GM19397 (cell line): ENCODE data around the gene CPXCR1.
"Not testable (repeated sequence)": the region's sequence is repeated elsewhere in the genome, so short reads cannot be mapped to it uniquely, and the experiment has no call there.

Source experiments
- ATAC-seq: cut with Tn5 transposase; IDR thresholded peaks from one replicate; pipeline ENCODE4 v1.9.1; 2021; ENCODE audit warnings: mild to moderate bottlenecking, moderate library complexity; ENCODE audit not compliant: unreplicated experiment

CPXCR1 gene

DNA sequence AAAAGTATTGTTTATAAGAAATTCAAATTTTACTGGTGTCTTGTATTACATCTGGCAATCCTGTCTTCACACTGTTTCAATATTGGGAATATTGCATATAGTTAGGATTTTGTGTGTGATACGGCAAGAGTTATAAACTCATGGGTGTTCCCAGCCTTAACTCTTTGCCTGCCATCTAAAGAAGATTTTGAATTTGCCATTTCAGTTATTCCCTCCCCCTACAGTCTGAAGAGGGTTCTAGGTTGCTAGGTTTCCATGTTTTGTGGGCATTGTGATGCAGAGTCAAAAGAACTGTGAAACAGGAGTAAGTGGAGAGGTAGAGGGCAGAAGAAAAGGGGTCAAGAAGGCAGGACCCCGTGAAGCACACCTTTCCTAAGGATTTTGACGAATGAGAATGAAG, at the start of gene CPXCR1:
CPXCR1 (plus strand) TSS at position 301 of the 400 bp plus-strand sequence. CDS start 6,190 bp downstream, outside the sequence.
- no peak for ATAC-seq

DNA sequence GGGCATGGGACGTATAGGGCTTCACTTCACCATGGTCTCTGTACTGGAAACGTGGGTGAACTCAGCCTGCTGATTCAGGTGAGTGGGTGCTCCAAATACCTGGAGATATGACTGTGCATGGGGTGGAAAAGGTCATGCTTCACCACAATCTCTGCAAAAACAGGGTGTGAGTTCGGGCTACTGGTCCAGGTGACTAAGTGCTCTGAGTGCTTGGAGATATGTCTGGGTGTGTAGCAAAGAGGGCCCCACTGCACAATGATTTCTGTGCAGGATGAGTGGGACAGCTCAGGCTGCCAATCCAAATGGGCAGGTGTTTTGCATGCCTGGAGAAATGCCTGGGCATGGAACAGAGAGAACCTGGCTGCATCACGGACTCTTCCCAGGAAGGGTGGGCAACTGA, 11.2 kb upstream of the CPXCR1 start:
- ATAC-seq, result no peak

DNA sequence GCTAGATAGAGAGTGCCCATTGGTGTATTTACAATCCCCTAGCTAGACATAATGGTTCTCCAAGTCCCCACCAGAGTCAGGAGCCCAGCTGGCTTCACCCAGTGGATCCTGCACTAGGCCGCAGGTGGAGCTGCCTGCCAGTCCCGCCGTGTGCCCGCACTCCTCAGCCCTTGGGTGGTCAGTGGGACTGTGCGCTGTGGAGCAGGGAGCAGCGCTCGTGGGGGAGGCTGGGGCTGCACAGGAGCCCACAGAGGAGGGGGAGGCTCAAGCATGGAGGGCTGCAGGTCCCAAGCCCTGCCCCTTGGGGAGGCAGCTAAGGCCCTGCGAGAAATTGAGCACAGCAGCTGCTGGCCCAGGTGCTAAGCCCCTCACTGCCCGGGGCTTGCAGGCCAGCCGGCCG, 810 bp upstream of the CPXCR1 start:
- ATAC-seq, result not testable (repeated sequence)

DNA sequence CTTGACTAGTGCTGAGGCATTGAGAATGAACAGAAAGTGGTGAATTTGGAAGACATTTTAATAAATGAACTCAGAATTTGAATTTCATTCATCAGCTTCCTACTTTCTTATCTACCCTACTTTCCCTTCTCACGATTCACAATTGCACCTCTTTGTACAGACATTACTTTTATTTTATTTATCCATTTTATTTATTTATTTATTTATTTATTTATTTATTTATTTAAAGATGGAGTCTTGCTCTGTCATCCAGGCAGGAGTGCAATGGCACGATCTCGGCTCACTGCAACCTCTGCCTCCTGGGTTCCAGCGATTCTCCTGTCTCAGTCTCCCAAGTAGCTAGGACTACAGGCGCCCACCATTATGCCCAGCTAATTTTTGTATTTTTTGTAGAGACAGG, 5.3 kb downstream of the CPXCR1 start:
- not testable (repeated sequence) for ATAC-seq

DNA sequence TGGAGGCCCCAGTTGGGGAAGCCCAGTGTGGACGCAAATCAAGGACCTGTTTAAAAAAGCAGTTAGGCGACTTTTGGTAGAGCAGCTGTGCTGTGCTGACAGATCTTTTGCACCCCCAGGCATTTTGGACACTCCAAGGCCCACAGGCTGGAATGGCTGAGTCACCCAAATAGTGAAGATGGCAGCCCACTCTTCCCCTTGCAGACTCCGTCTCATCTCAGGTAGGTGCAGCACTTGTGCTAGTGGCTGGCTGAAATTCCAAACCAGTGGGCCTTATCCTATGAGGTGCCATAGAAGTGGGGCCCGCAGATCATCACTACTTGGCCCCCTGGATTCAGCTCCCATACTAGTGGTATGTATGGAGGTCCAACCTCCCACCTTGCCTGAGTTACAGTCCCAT, 42.8 kb downstream of the CPXCR1 start:
- ATAC-seq, result no peak
